Sigmoid colon (tissue), 7 donors: Measurements from ENCODE around the gene SQOR. TPM values are rescaled to one million over a fixed set of nuclear protein-coding genes. Genes with fewer than 3 reads are reported as not detected.
"Not testable (repeated sequence)": the region's sequence is repeated elsewhere in the genome, so short reads cannot be mapped to it uniquely, and the experiment has no call there.

Experiments used
- DNase-seq: peaks from one replicate; pipeline ENCODE4 v3.0.0-alpha.2; 2019
- H3K27ac ChIP-seq, 4 donors: fragments of 200-600 bp; sonication (generic); one replicate each; pipeline ENCODE4 v1.5.1; 2016 to 2019; ENCODE audit warnings: mild to moderate bottlenecking in 1 of 4
- H3K27me3 ChIP-seq, 3 donors: fragments of 200-600 bp; sonication (generic); one replicate each; pipeline ENCODE4 v1.5.1; 2019; ENCODE audit warnings: mild to moderate bottlenecking in 1 of 3
- H3K36me3 ChIP-seq, 4 donors: fragments of 200-600 bp; sonication (generic); one replicate each; pipeline ENCODE4 v1.5.1; 2016 to 2019
- H3K4me1 ChIP-seq, 4 donors: fragments of 200-600 bp; sonication (generic); one replicate each; pipeline ENCODE4 v1.5.1; 2017 to 2019
- H3K4me3 ChIP-seq, 4 donors: fragments of 200-600 bp; sonication (generic); one replicate each; pipeline ENCODE4 v1.5.1; 2017 to 2019; ENCODE audit warnings: mild to moderate bottlenecking in 2 of 4, moderate library complexity in 1 of 4
- H3K9me3 ChIP-seq, 4 donors: fragments of 200-600 bp in 3 of 4; sonication (generic) in 3 of 4; one replicate each; pipeline versions ENCODE4 v1.5.1 to v1.6.1; 2013 to 2019
- EP300 ChIP-seq, 4 donors: sonication (generic); formaldehyde crosslinking; IDR thresholded peaks; one replicate each; pipeline ENCODE4 v1.6.1; 2017; ENCODE audit warnings: antibody characterized with exemption in 4 of 4
- POLR2A ChIP-seq, 2 donors: fragments of 450-650 bp; IDR thresholded peaks; one replicate each; pipeline ENCODE4 v1.6.1; 2016; ENCODE audit warnings: antibody characterized with exemption in 2 of 2, mild to moderate bottlenecking in 2 of 2, moderate library complexity in 2 of 2
- POLR2AphosphoS5 ChIP-seq, 4 donors: sonication (generic); formaldehyde crosslinking; IDR thresholded peaks; one replicate each; pipeline ENCODE4 v1.6.1; 2017; ENCODE audit warnings: antibody characterized with exemption in 4 of 4
- WGBS, 2 donors: extraction: QIAGEN DNeasy Blood & Tissue Kit; methylation state at CpG; one replicate each; pipeline ENCODE4 v1.1.7; 2013; 5-methylcytosine and 5-hydroxymethylcytosine counted together
- intact Hi-C: fragments of 100-400 bp; cut with DNase I; formaldehyde crosslinking; loops from one replicate; pipeline ENCODE4 v1.15.1; 2023
- polyA plus RNA-seq, 3 donors: library from polyadenylated mRNA; stranded (reverse); fragments of 200-250 nt; gene quantifications; one replicate each; pipeline ENCODE4 v1.2.3, GENCODE V29; 2013
- total RNA-seq, 4 donors: library from RNA; depleted of rRNA; stranded (reverse); fragments of >200 nt; gene quantifications; one replicate each; pipeline ENCODE4 v1.1.0, GENCODE V29; 2016
- TF ChIP-seq, protein P1 (sequence below), 4 experiments: fragments of 450-650 bp in 3 of 4; fragments of 200-600 bp in 1 of 4; IDR thresholded peaks; one replicate each; pipeline ENCODE4 v1.5.1; 2016 to 2019; ENCODE audit warnings: antibody characterized with exemption in 4 of 4, mild to moderate bottlenecking in 3 of 4, moderate library complexity in 2 of 4
- donor health status: healthy with polysubstance abuse.
- donor health status: Bipolar disorder and iron deficiency.
- donor health status: healthy.

SQOR gene
- total and polyA plus RNA-seq, 7 donors, result 60.4 to 415 (median 83.4) TPM

DNA sequence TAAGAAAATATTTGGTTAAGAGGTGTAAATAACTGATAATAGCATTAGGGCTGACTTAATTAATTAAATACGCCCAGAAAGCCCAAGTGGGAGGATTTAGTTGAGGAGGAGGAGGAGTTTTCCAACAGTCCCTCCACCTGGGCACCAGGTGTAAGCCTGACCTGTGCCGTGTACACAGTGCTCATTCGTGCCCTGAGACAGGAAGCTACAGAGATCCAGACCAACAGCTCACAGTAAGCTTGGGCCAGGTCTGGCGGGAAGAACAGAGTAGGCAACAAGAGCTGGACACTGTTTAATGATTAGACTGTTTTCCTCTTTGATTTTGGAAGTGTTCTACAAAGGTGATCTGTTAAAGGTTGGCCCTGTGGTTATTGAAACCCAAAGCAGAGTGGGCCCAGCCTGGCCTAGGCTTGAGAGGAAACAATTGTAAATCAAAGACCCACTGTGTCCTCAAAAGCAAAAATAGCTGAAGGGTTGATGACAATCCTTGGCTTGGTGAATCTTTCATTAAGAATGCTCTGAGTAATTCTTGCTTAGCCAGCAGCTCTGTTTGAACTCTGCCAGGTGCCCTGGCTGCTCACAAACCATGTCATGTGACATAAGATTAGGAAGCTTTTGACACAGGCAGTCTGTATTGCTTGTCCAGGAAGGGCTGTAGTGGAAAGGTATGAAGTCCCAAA lies 13.8 kb downstream of the SQOR start:
- DNase-seq, result no peak
- 20 to 76% methylated on average over 4 of the region's 4 CpGs for WGBS, 2 donors
- no peaks in the 10 kb centered on the region for H3K9me3 ChIP-seq
- H3K36me3 ChIP-seq, result no peaks in the 10 kb centered on the region
- H3K27me3 ChIP-seq, result no peaks in the 10 kb centered on the region
- TF ChIP-seq POLR2AphosphoS5 (IDR thresholded peaks at IDR 0.05) (no peak), EP300 (IDR thresholded peaks at IDR 0.05) (no peak), POLR2A (IDR thresholded peaks at IDR 0.05) (no peak)
- TF ChIP-seq, protein P1, sequence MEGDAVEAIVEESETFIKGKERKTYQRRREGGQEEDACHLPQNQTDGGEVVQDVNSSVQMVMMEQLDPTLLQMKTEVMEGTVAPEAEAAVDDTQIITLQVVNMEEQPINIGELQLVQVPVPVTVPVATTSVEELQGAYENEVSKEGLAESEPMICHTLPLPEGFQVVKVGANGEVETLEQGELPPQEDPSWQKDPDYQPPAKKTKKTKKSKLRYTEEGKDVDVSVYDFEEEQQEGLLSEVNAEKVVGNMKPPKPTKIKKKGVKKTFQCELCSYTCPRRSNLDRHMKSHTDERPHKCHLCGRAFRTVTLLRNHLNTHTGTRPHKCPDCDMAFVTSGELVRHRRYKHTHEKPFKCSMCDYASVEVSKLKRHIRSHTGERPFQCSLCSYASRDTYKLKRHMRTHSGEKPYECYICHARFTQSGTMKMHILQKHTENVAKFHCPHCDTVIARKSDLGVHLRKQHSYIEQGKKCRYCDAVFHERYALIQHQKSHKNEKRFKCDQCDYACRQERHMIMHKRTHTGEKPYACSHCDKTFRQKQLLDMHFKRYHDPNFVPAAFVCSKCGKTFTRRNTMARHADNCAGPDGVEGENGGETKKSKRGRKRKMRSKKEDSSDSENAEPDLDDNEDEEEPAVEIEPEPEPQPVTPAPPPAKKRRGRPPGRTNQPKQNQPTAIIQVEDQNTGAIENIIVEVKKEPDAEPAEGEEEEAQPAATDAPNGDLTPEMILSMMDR (IDR thresholded peaks at IDR 0.05), result no peak
- H3K27ac ChIP-seq, result peak overlapping the region in 1 of 4 donors; percentile 8
- intact Hi-C loops, result no loop called here
- H3K4me1 ChIP-seq, result peaks cover 0 to 50% (median 37%) of the 10 kb centered on the region in 4 donors
- H3K4me3 ChIP-seq, result no peak overlapping the region

- DNase-seq, H3K36me3 ChIP-seq, H3K27ac ChIP-seq, H3K27me3 ChIP-seq, intact Hi-C loops, H3K4me3 ChIP-seq, H3K9me3 ChIP-seq: not testable (repeated sequence)
- H3K4me1 ChIP-seq, result peaks cover 0 to 58% (median 46%) of the 10 kb centered on the region in 4 donors
- 83 to 87% methylated on average over 11 of the region's 11 CpGs for WGBS, 2 donors
Observed at GRCh38 chr15:45650007-45650406, 15.2 kb downstream of the SQOR start.

DNA sequence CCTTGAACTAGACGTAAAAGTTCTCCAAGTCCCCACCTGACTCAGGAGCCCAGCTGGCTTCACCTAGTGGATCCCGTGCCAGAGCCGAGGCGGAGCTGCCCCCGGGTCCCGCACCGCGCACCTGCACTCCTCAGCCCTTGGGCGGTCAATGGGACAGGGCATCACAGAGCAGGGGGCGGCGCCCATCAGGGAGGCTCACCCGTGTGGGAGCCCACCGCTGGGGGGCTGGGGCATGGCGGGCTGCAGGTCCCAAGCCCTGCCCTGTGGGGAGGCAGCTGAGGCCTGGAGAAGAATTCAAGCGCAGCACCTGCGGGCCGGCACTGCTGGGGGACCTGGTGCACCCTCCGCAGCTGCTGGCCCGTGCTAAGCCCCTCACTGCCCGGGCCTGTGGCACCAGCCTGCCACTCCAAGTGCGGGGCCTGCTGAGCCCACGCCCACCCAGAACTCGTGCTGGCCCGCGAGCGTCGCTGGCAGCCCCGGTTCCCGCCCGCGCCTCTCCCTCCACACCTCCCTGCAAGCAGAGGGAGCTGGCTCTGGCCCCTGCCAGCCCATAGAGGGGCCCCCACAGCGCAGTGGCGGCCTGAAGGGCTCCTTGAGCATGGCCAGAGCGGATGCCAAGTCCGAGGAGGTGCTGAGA lies 16.2 kb downstream of the SQOR start:
- Histone ChIP-seq H3K27ac (no peak overlapping the region), H3K4me3 (no peak overlapping the region), H3K36me3 (no peaks in the 10 kb centered on the region), H3K4me1 (peaks cover 0 to 50% (median 39%) of the 10 kb centered on the region in 4 donors), H3K9me3 (no peaks in the 10 kb centered on the region), H3K27me3 (no peaks in the 10 kb centered on the region)
- 97% methylated on average over 35 of the region's 35 CpGs for WGBS, 2 donors
- DNase-seq, result no peak
- TF ChIP-seq POLR2A (IDR thresholded peaks at IDR 0.05) (no peak), POLR2AphosphoS5 (IDR thresholded peaks at IDR 0.05) (no peak), EP300 (IDR thresholded peaks at IDR 0.05) (no peak)
- intact Hi-C loops, result no loop called here

GRCh38 chr15:45653702-45654424 lies 19.0 kb downstream of the SQOR start:
- no peaks in the 10 kb centered on the region for H3K9me3 ChIP-seq
- 15 to 45% methylated on average over 3 of the region's 3 CpGs for WGBS, 2 donors
- intact Hi-C loops, result no loop called here
- no peaks in the 10 kb centered on the region for H3K36me3 ChIP-seq
- H3K27me3 ChIP-seq, result no peaks in the 10 kb centered on the region
- peak overlapping the region in 2 of 4 donors; percentile 25 to 57 for H3K27ac ChIP-seq
- TF ChIP-seq POLR2A (IDR thresholded peaks at IDR 0.05) (no peak), EP300 (IDR thresholded peaks at IDR 0.05) (no peak), POLR2AphosphoS5 (IDR thresholded peaks at IDR 0.05) (no peak)
- TF ChIP-seq, protein P1 (IDR thresholded peaks at IDR 0.05), result no peak
- no peak overlapping the region for H3K4me3 ChIP-seq
- H3K4me1 ChIP-seq, result peaks cover 0 to 52% (median 44%) of the 10 kb centered on the region in 4 donors
- no peak for DNase-seq

DNA sequence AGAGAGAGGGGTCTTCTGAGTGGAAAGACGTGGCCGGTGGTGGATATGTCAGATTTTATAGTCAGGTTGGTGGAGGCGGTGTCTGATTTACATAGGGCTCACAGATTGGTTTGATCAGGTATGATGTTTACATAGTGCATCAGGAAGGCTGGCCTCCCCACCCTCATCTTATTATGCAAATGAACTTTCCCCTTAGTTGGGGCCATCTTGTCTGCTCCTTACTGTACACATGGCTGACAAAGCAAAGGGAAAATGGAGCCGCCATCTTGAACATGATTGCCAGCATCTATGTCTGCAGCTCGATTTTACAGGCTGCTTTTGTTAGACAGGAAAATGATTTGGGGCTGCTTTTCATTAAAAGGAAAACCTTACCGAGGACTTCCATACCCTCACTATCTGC lies 19.9 kb downstream of the SQOR start:
- TF ChIP-seq POLR2A (IDR thresholded peaks at IDR 0.05), result no peak
- TF ChIP-seq POLR2AphosphoS5 (IDR thresholded peaks at IDR 0.05), result no peak
- TF ChIP-seq EP300 (IDR thresholded peaks at IDR 0.05), result no peak
- TF ChIP-seq, protein P1 (IDR thresholded peaks at IDR 0.05), result no peak
- intact Hi-C loops, result no loop called here
- Histone ChIP-seq H3K27me3 (no peaks in the 10 kb centered on the region), H3K4me1 (peaks cover 0 to 51% (median 46%) of the 10 kb centered on the region in 4 donors), H3K9me3 (no peaks in the 10 kb centered on the region), H3K27ac (peak overlapping the region in 2 of 4 donors; percentile 20 to 57), H3K36me3 (no peaks in the 10 kb centered on the region), H3K4me3 (no peak overlapping the region)
- WGBS, 2 donors, result 84 to 89% methylated on average over 6 of the region's 6 CpGs
- DNase-seq, result no peak
